ES-I3 (cell line): ENCODE results near the gene ST6GALNAC3.

Source experiments
- H3K36me3 ChIP-seq: 2 replicates; pipeline ENCODE4 v1.6.1; 2013; ENCODE audit warnings: mild to moderate bottlenecking, low read length, control low read depth, moderate library complexity; ENCODE audit not compliant: insufficient read depth
- H3K4me1 ChIP-seq: 2 replicates; pipeline ENCODE4 v1.6.1; 2013; ENCODE audit warnings: mild to moderate bottlenecking, control low read depth, low read length; ENCODE audit not compliant: insufficient read depth
- H3K9ac ChIP-seq: 2 replicates; pipeline ENCODE4 v1.6.1; 2013; ENCODE audit warnings: low read depth, mild to moderate bottlenecking, low read length, moderate library complexity
- H3K9me3 ChIP-seq: 2 replicates; pipeline ENCODE4 v1.6.1; 2013; ENCODE audit warnings: mild to moderate bottlenecking, low read length, moderate library complexity; ENCODE audit not compliant: control insufficient read depth, insufficient read depth

Gene ST6GALNAC3

DNA sequence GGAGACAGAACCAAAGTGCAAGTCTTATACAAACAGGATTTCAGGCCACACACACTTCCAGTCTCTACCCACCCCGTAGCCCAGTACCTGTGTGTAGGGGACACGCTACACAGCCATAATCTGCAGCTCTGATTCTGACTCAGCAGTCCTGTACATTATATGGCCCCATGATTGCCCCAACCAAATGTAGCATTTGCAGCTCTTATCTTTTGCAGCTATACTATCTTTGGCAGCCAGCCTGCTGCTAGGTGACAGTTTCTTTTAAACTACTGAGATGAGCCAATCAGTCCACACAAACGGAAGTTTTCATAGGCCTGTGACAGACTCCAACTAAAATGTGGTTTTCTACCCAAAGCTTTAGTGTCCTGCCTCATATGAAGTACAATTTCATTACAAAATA is 533.2 kb downstream of the ST6GALNAC3 start:
- Histone ChIP-seq H3K9me3 (no peaks in the 10 kb centered on the region), H3K4me1 (no peaks in the 10 kb centered on the region), H3K36me3 (no peaks in the 10 kb centered on the region), H3K9ac (no peak overlapping the region)

- Histone ChIP-seq H3K36me3 (no peaks in the 10 kb centered on the region), H3K9me3 (no peaks in the 10 kb centered on the region), H3K9ac (no peak overlapping the region), H3K4me1 (no peaks in the 10 kb centered on the region)
These were observed 537.4 kb downstream of the ST6GALNAC3 start for GRCh38 chr1:76611770-76612445.

DNA sequence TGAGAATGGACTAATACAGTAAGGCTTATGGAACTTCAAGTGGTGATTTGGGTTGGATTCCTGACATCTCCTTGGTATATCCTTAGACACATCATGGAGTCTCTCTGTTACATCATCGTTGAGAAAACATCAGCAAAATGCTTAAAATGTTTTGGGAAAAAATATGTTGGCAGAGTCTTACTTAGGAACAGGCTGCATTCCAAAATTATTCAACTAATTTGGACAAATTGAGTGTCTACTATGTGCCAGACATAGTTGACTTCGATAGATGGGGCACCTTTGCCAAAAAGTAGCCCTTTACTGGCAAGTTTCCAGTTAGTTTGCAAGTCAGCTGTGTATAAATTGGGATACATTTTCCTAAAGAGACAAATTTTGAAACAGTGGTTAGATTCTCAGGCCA is 539.3 kb downstream of the ST6GALNAC3 start:
- H3K9me3 ChIP-seq = no peaks in the 10 kb centered on the region

DNA sequence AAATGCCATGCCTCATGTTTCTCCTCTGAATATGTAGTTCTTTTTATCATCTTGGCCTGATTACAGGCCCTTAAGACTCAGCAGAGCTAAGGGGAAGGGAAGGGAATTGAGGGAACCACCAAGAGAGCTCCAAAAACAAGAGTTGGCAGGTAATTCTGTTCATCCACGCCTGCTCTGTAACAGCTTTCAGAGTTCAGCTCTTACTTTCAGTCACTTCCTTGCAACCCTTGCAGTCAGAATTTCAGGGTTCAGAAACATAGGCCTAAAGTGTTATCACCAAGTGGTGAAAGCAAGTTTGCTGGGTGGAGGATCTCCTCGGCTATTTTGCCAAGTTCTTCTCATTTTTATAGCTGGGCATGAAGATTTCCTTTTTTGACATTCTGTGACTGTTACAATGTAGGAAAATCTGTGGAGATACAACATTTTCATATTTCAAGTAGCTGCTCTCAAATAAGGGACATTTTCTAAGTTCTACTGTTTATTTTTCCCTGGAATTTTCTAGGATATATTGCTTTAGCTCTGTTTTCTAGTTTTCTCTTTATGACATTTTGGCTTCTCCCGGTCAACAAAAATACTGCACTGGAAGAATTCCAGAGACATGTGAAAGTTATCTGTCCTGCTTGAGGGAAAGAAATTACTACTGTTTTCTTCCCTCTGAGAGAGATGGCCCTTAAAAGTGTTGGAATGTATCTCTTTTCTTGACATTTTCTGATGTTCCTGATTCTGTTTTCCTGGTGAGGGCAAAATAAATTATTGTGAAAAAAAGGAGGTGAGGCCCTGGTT is 540.9 kb downstream of the ST6GALNAC3 start:
- H3K36me3 ChIP-seq = no peaks in the 10 kb centered on the region
- no peaks in the 10 kb centered on the region for H3K4me1 ChIP-seq
- H3K9me3 ChIP-seq = no peaks in the 10 kb centered on the region
- no peak overlapping the region for H3K9ac ChIP-seq

More for the DNA sequence above, 539.3 kb downstream of the ST6GALNAC3 start:
- Histone ChIP-seq H3K9ac (no peak overlapping the region), H3K4me1 (no peaks in the 10 kb centered on the region), H3K36me3 (no peaks in the 10 kb centered on the region)

- no peaks in the 10 kb centered on the region for H3K9me3 ChIP-seq
These were observed 545.8 kb downstream of the ST6GALNAC3 start for GRCh38 chr1:76620371-76620770.

DNA sequence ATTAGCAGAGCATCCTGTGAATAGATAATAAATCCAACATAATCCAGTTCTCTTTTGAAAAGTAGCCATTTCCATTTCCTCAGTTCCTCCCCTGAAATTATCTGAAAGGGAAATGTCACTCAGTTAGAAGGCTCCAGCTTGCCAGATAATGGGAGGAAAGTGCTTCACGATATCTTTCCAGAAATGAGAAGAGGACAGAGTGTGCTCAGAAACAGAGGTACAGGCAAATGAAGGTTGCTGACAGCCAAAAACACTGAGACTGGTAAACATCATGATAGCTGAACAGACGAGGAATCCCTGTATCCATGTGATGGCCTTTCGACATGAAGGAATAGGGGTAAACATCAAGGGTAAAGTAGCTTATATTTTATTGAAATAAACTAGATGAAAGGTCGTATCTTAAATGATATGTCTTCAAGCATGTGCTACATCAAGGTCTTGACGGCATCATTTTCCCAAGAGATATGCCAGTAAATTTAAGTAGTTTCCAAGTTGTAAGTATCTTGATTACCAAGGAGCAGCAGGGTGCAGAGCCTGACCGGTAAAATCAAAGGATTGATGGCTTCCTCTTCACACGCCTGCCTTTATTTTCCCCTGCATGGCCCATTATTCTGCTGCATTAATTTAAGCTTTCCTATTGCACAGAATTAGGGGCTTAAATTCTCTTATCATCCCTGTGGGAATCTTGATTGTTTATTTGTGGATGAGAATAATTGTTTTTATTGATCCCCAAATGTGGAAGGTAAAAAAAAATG is 548.4 kb downstream of the ST6GALNAC3 start:
- Histone ChIP-seq H3K9me3 (no peaks in the 10 kb centered on the region), H3K36me3 (no peaks in the 10 kb centered on the region), H3K4me1 (no peaks in the 10 kb centered on the region), H3K9ac (no peak overlapping the region)

More at GRCh38 chr1:76620371-76620770, 545.8 kb downstream of the ST6GALNAC3 start:
- no peaks in the 10 kb centered on the region for H3K4me1 ChIP-seq
- no peak overlapping the region for H3K9ac ChIP-seq
- H3K36me3 ChIP-seq = no peaks in the 10 kb centered on the region

DNA sequence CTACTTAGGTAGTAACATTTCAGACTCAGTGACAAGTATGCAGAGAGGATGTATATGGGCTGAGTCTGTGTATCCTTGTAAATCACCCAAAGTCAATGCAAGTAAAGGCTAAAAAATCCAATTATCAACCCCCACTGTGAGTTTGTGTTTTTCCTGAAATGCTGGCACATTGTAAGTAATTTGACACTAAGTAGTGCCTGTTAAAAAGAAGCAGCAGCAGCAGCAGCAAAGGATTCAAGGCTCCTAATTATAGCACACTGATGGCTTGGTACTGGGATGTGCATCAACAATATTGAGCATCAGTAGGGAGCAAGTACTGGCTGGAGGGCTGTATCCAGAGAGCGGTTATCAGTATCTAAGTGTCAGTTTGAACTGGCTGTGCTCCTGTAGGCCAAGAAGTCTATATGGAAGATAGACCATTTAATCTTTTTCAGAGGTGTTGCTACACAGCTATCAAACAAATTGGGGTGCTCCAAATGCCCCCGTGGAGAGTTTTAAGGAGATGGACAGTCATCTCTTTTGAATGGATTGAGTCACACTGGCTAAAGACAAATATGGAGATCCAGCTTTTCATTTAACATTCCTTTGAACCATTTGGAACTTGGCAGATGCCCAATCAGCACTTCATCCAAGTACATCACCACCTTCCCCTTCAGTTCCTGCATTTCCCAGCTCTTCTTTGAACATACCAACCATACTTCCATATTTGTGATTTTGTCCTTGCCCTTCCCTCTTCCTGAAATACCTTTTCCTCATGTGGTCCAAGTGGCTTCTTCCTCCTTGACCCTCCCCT is 551.5 kb downstream of the ST6GALNAC3 start:
- Histone ChIP-seq H3K36me3 (no peaks in the 10 kb centered on the region), H3K4me1 (no peaks in the 10 kb centered on the region), H3K9ac (no peak overlapping the region)

GRCh38 chr1:76627498-76627897 is 553.0 kb downstream of the ST6GALNAC3 start:
- no peaks in the 10 kb centered on the region for H3K36me3 ChIP-seq
- H3K4me1 ChIP-seq = no peaks in the 10 kb centered on the region
- no peaks in the 10 kb centered on the region for H3K9me3 ChIP-seq
- H3K9ac ChIP-seq = no peak overlapping the region

More for the DNA sequence above, 551.5 kb downstream of the ST6GALNAC3 start:
- H3K9me3 ChIP-seq = no peaks in the 10 kb centered on the region

DNA sequence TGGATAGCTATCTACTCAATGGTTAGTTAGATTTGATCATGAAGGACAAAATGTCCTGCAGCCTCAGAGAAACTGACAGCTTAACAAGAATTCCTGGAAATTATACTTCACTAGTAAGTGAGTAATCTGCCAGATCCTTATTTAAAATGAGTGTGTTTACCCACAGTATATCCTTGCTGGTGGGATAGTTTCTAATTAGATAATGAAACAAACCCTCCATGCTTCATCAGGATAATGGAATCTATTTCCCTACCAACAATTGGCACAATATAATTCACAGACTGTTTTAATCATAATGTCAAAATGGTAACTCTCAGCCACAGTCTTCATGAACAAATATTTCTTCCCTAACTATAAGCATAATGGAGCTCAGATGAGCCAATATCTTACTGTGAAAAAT is 553.4 kb downstream of the ST6GALNAC3 start:
- H3K9me3 ChIP-seq = no peaks in the 10 kb centered on the region
- H3K36me3 ChIP-seq = no peaks in the 10 kb centered on the region
- H3K4me1 ChIP-seq = no peaks in the 10 kb centered on the region
- no peak overlapping the region for H3K9ac ChIP-seq

- H3K9me3 ChIP-seq = no peaks in the 10 kb centered on the region
These were observed 557.6 kb downstream of the ST6GALNAC3 start for GRCh38 chr1:76632136-76632535.

GRCh38 chr1:76635784-76636183 is 561.2 kb downstream of the ST6GALNAC3 start:
- no peaks in the 10 kb centered on the region for H3K9me3 ChIP-seq

More at GRCh38 chr1:76632136-76632535, 557.6 kb downstream of the ST6GALNAC3 start:
- Histone ChIP-seq H3K4me1 (no peaks in the 10 kb centered on the region), H3K36me3 (no peaks in the 10 kb centered on the region), H3K9ac (no peak overlapping the region)

DNA sequence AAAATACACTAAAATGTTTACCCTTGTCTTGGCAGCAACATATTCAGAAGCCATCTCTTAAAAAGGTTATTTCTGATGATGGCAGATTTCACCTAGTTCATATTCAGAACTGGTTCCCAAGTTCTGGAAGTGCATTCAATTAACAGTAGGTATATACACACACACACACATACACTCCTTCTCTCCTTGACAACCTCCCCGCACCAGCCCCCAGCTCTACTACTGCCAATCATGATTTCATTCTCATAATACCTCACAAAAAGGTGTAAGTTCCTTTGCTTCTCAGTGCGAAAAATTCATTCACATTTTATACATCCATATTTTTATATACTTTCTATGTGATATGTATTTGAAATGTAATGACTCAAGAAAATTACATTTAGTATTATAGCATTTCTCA is 564.6 kb downstream of the ST6GALNAC3 start:
- H3K9me3 ChIP-seq = no peaks in the 10 kb centered on the region

More at GRCh38 chr1:76635784-76636183, 561.2 kb downstream of the ST6GALNAC3 start:
- Histone ChIP-seq H3K36me3 (no peaks in the 10 kb centered on the region), H3K4me1 (no peaks in the 10 kb centered on the region), H3K9ac (no peak overlapping the region)

GRCh38 chr1:76640092-76640491 is 565.5 kb downstream of the ST6GALNAC3 start:
- Histone ChIP-seq H3K36me3 (no peaks in the 10 kb centered on the region), H3K9ac (no peak overlapping the region), H3K9me3 (no peaks in the 10 kb centered on the region), H3K4me1 (no peaks in the 10 kb centered on the region)

More for the DNA sequence above, 564.6 kb downstream of the ST6GALNAC3 start:
- Histone ChIP-seq H3K4me1 (no peaks in the 10 kb centered on the region), H3K36me3 (no peaks in the 10 kb centered on the region), H3K9ac (no peak overlapping the region)

- no peak overlapping the region for H3K9ac ChIP-seq
- H3K36me3 ChIP-seq = no peaks in the 10 kb centered on the region
- no peaks in the 10 kb centered on the region for H3K4me1 ChIP-seq
- no peaks in the 10 kb centered on the region for H3K9me3 ChIP-seq
These were observed 566.2 kb downstream of the ST6GALNAC3 start for GRCh38 chr1:76640723-76641122.
